Measurements from ENCODE around the gene SMG6. TPM values are rescaled to one million over a fixed set of nuclear protein-coding genes. Genes with fewer than 3 reads are reported as not detected.

The SMG6 gene
- polyA plus RNA-seq, 1 of the 3 experiments (the other 2 are of a cell fraction), result 15.7 TPM

GRCh38 chr17:2331303-2331702, 27.7 kb upstream of the SMG6 start:
- no peak overlapping the region for H2AFZ ChIP-seq (ENCODE audit: low read depth)
- peaks cover 11% of the 10 kb centered on the region for H3F3A ChIP-seq (replicated peaks; ENCODE audit: insufficient read depth)
- no peaks in the 10 kb centered on the region for H3K9me2 ChIP-seq
- CTCF ChIA-PET, result interaction anchor here (0.7 to 1.7 kb wide), 4 partner anchors 21 to 85 kb away, joined by 3 to 5 read pairs (median 4); partner anchors contain the start of genes SMG6 and SRR
- DNase-seq, result no peak
- no peak overlapping the region for H3K27ac ChIP-seq (ENCODE audit: low read depth in 2 of 2, low read length in 1 of 2)
- no peaks in the 10 kb centered on the region for H3K9me3 ChIP-seq
- H3K4me3 ChIP-seq (ENCODE audit: low read depth in 2 of 2, low read length in 1 of 2), result no peak overlapping the region
- H3K36me3 ChIP-seq (replicated peaks in 1 of 2; ENCODE audit: control insufficient read depth in 1 of 2, insufficient read depth in 2 of 2, low read length in 1 of 2), result peaks cover 64 to 82% of the 10 kb centered on the region in 2 experiments
- POLR2A ChIA-PET, result interaction anchor here (0.6 kb wide), 1 partner anchor 11 kb away, joined by 3 read pairs; no protein-coding TSS in a partner anchor
- WGBS (ENCODE audit: low lambda C conversion rate), result 88% methylated on average over 3 of the region's 3 CpGs
- TF ChIP-seq EZH2phosphoT487 (IDR thresholded peaks at IDR 0.05; ENCODE audit: borderline replicate concordance, low read depth) (no peak), JUND (IDR thresholded peaks at IDR 0.05) (no peak), FOXJ3 (CRISPR knock-in tag; IDR thresholded peaks at IDR 0.05) (no peak), GATA2 (CRISPR knock-in tag; IDR thresholded peaks at IDR 0.05) (no peak), USF1 (IDR thresholded peaks at IDR 0.05; ENCODE audit: borderline replicate concordance, low read depth) (no peak), TCF12 (IDR thresholded peaks at IDR 0.05) (no peak), MXI1 (IDR thresholded peaks at IDR 0.05; ENCODE audit: low read depth, low read length) (no peak), RAD21 (IDR thresholded peaks at IDR 0.05; ENCODE audit: low read length) (no peak), FOXM1 (IDR thresholded peaks at IDR 0.05; ENCODE audit: low read depth) (no peak), GABPA (IDR thresholded peaks at IDR 0.05; ENCODE audit: low read depth) (no peak), TEAD4 (IDR thresholded peaks at IDR 0.05; ENCODE audit: borderline replicate concordance, insufficient read depth) (no peak), USF2 (IDR thresholded peaks at IDR 0.05; ENCODE audit: borderline replicate concordance, low read depth, low read length) (no peak), POLR2AphosphoS5 (IDR thresholded peaks at IDR 0.05; ENCODE audit: low read depth, low read length) (no peak), RCOR1 (IDR thresholded peaks at IDR 0.05; ENCODE audit: low read length) (no peak), NRF1 (IDR thresholded peaks at IDR 0.05; ENCODE audit: low read depth, low read length) (no peak), RFX5 (IDR thresholded peaks at IDR 0.05; ENCODE audit: low read length) (no peak), TAF1 (IDR thresholded peaks at IDR 0.05; ENCODE audit: borderline replicate concordance, low read depth, low read length) (no peak), SMC3 (IDR thresholded peaks at IDR 0.05; ENCODE audit: low read depth, low read length) (no peak)
- no peak overlapping the region for H3K4me2 ChIP-seq
- peaks cover 6 to 13% of the 10 kb centered on the region in 2 experiments; a peak in 3 of 4 replicates for H3K4me1 ChIP-seq (ENCODE audit: control insufficient read depth in 1 of 2, insufficient read depth in 2 of 2, low read depth in 1 of 2, low read length in 1 of 2)
- no peaks in the 10 kb centered on the region for H4K20me1 ChIP-seq (ENCODE audit: insufficient read depth)
- H3K9ac ChIP-seq, result no peak overlapping the region
- no peaks in the 10 kb centered on the region for H3K27me3 ChIP-seq (ENCODE audit: insufficient read depth)
- peaks cover 81% of the 10 kb centered on the region for H3K79me2 ChIP-seq (ENCODE audit: insufficient read depth)
